ENCODE measurements around the gene TBC1D16. TPM values are rescaled to one million over a fixed set of nuclear protein-coding genes. Genes with fewer than 3 reads are reported as not detected.
"Not testable (repeated sequence)": the region's sequence is repeated elsewhere in the genome, so short reads cannot be mapped to it uniquely, and the experiment has no call there.

The TBC1D16 gene
- total and polyA plus RNA-seq, 2 experiments from 2014 or later: 13.0 to 30.3 TPM

GRCh38 chr17:79995696-79996095 is 40.0 kb downstream of the TBC1D16 start:
- H3K36me3 ChIP-seq: no peaks in the 10 kb centered on the region
- no peaks in the 10 kb centered on the region for H3K9me3 ChIP-seq (ENCODE audit: low read depth)
- H3K4me3 ChIP-seq: no peak overlapping the region
- TF ChIP-seq, protein P1, sequence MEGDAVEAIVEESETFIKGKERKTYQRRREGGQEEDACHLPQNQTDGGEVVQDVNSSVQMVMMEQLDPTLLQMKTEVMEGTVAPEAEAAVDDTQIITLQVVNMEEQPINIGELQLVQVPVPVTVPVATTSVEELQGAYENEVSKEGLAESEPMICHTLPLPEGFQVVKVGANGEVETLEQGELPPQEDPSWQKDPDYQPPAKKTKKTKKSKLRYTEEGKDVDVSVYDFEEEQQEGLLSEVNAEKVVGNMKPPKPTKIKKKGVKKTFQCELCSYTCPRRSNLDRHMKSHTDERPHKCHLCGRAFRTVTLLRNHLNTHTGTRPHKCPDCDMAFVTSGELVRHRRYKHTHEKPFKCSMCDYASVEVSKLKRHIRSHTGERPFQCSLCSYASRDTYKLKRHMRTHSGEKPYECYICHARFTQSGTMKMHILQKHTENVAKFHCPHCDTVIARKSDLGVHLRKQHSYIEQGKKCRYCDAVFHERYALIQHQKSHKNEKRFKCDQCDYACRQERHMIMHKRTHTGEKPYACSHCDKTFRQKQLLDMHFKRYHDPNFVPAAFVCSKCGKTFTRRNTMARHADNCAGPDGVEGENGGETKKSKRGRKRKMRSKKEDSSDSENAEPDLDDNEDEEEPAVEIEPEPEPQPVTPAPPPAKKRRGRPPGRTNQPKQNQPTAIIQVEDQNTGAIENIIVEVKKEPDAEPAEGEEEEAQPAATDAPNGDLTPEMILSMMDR (IDR thresholded peaks at IDR 0.05; ENCODE audit: low read depth, low read length): no peak
- no peak overlapping the region for H3K27ac ChIP-seq
- H3K4me1 ChIP-seq (ENCODE audit: low read depth): peaks cover 29% of the 10 kb centered on the region
- no peak for DNase-seq (ENCODE audit: low read depth in 1 of 2, low spot score in 1 of 2)
- H3K27me3 ChIP-seq: no peaks in the 10 kb centered on the region

- no peaks in the 10 kb centered on the region for H3K27me3 ChIP-seq
- H3K36me3 ChIP-seq: no peaks in the 10 kb centered on the region
- H3K27ac ChIP-seq: peak overlapping the region; percentile 82
- H3K4me3 ChIP-seq: no peak overlapping the region
- H3K9me3 ChIP-seq (ENCODE audit: low read depth): no peaks in the 10 kb centered on the region
- H3K4me1 ChIP-seq (ENCODE audit: low read depth): peaks cover 29% of the 10 kb centered on the region
- DNase-seq (ENCODE audit: low read depth in 1 of 2, low spot score in 1 of 2): no peak
- TF ChIP-seq, protein P1 (IDR thresholded peaks at IDR 0.05; ENCODE audit: low read depth, low read length): no peak
These were observed 41.1 kb downstream of the TBC1D16 start for GRCh38 chr17:79994602-79995001.

DNA sequence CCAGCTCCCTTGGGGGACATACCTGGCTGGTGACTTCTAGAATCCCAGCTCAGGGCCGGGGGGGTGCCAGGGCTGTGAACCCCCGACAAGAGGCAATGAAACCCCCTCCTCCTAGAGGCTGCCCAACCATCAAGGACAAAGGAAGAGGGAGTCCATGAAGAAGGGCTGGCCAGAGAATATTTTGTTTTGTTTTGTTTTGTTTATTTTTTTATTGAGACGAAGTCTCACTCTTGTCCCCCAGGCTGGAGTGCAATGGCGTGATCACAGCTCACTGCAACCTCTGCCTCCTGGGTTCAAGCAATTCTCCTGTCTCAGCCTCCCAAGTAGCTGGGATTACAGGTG is 41.5 kb downstream of the TBC1D16 start:
- peaks cover 29% of the 10 kb centered on the region for H3K4me1 ChIP-seq (ENCODE audit: low read depth)
- peak overlapping the region; percentile 82 for H3K27ac ChIP-seq
- H3K27me3 ChIP-seq; DNase-seq (ENCODE audit: low read depth in 1 of 2, low spot score in 1 of 2); H3K36me3 ChIP-seq; H3K9me3 ChIP-seq (ENCODE audit: low read depth); H3K4me3 ChIP-seq: not testable (repeated sequence)

GRCh38 chr17:79993390-79994227 is 42.1 kb downstream of the TBC1D16 start:
- Histone ChIP-seq H3K27me3 (no peaks in the 10 kb centered on the region), H3K9me3 (ENCODE audit: low read depth) (no peaks in the 10 kb centered on the region), H3K4me3 (no peak overlapping the region), H3K4me1 (ENCODE audit: low read depth) (peaks cover 29% of the 10 kb centered on the region), H3K36me3 (no peaks in the 10 kb centered on the region), H3K27ac (peak overlapping the region; percentile 82)
- TF ChIP-seq, protein P1 (IDR thresholded peaks at IDR 0.05; ENCODE audit: low read depth, low read length): no peak
- peak; percentile 73 to 94 for DNase-seq (ENCODE audit: low read depth in 1 of 2, low spot score in 1 of 2)

DNA sequence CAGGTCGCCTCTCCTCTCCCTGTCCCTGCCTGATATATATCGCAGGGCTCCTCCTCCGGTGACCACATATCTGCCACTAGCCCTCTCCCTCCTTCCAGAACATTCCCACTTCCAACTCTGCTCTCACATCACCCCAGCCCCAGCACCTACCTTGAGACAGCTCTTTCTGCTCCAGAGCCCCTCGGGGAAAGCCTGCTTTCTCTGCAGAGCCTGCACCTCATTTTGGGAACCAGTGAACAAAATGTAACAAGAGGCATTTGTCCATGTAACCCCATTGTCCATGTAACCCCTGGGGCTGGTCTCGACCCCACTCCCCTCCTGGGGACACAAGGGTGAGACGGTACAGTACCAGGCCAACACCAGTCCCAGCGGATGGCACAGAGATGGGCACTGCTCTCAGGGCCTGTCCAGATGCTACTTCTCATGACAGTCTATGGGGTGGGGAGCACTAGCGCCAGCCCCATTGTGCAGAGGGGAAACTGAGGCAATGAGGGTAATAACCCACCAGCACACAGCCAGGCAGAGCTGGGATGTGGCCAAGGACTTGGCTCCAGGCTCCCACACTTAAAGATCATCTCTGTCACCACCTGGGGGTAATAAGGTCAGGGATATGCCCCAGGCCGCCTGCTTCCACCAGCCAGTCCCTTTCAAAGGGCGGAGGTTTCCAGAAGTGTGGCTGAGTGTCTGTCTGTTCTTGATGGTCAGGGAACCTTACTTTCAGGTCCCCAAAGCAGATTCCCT is 42.9 kb downstream of the TBC1D16 start:
- H3K4me3 ChIP-seq: no peak overlapping the region

More for the DNA sequence above, 42.9 kb downstream of the TBC1D16 start:
- DNase-seq (ENCODE audit: low read depth in 1 of 2, low spot score in 1 of 2): no peak
- Histone ChIP-seq H3K9me3 (ENCODE audit: low read depth) (no peaks in the 10 kb centered on the region), H3K36me3 (no peaks in the 10 kb centered on the region), H3K27me3 (no peaks in the 10 kb centered on the region), H3K27ac (peak overlapping the region; percentile 82), H3K4me1 (ENCODE audit: low read depth) (peaks cover 29% of the 10 kb centered on the region)
- TF ChIP-seq, protein P1 (IDR thresholded peaks at IDR 0.05; ENCODE audit: low read depth, low read length): no peak

Measured in cardiac muscle cell (in vitro differentiated cells and primary cell).